NT2/D1 (cell line): ENCODE data around the gene CCL17.

Experiments used
- SUZ12 ChIP-seq: IDR thresholded peaks from 2 replicates; pipeline ENCODE4 v1.6.1; 2011; ENCODE audit not compliant: insufficient read length, insufficient read depth; ENCODE audit errors: extremely low read depth
- YY1 ChIP-seq: IDR thresholded peaks from 2 replicates; pipeline ENCODE4 v1.6.1; 2011; ENCODE audit not compliant: insufficient read length, insufficient read depth
- ZNF274 ChIP-seq: IDR thresholded peaks from 2 replicates; pipeline ENCODE4 v1.6.1; 2011; ENCODE audit warnings: mild to moderate bottlenecking, low read depth, low read length

DNA sequence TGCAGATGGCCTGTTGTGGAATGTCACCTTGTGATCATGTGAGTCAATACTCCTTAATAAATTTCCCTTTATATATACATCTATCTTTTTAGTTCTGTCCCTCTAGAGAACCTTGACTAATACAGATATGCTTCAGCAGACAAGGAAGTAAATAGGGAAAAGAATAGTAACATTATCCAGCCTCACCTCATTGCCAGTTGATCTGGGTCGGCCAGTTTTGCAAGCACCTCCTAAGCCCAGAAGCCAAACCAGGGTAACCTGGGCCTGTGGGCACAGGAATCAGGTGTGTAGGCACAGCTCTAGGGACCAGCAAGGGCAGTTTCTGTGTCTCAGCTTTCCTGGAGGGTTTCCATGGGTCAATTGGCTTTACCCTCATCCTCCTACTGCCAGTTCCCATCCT is 11.9 kb upstream of the CCL17 start:
- no peak for TF ChIP-seq YY1
- TF ChIP-seq SUZ12, result no peak
- TF ChIP-seq ZNF274, result no peak
